Activated gamma-delta T cell (primary cell): ENCODE results near the gene C3orf20.

ENCODE experiments used
- DNase-seq: peaks from one replicate; lab custom pipeline; 2025; lab: John Stamatoyannopoulos, UW

Gene C3orf20

DNA sequence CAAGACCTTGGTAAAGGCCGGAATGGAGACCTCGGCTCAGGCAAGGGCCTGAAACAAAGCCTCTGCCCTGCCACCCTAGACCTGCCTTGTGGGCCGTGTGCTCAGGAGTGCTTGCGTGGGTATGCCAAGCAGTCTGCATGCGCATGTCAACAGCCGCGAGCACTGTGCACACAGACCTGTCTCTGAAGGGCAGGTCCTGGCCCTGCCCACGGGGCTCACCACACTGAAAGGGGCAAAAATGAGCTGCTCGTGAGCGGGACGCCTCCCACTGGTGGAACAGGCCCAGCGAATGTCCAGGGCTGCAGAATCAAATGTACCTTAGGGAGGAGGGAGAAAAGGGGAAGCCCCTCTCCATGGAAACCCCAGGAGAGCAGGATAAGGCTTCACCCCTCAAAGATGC, 99.5 kb downstream of the C3orf20 start:
- DNase-seq, result no peak

DNA sequence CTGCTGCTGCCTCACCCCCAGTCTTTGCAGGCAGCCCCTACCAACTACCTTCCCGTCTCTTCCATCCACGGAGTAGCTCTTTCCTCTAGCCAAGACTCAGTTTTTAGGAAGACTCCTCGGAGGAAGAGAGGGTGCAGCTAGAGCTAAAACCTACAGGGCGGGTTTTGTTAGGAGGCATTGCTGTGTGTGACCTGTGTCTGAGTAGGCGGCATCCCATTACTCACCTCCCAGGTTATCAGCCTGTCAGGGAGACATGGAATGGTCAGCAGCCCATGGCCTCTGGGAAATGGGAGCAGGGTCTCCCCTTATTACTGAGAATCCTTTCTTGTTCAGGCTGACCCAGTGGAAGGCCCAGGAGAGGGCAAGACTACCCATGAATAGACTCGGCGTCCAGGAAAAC, 100.1 kb downstream of the C3orf20 start:
- DNase-seq, result no peak

DNA sequence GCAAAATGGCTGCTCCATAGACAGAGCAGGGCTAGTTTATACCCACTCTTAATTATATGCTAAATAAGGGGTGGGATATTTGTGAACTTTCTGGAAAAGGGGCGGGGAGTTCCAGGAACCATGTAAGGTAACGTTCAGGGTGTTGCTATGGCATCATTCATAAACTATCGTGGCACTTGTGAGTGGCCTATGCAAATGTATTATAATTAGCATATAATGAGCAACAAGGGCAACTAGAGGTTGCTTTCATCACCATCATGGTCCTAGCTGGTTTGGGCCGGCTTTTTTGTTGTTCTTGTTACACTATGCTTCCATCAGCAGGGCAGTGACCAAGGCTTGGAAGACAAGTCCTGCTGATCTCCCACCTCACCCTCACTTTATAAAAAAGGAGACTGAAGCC, 100.6 kb downstream of the C3orf20 start:
- no peak for DNase-seq

DNA sequence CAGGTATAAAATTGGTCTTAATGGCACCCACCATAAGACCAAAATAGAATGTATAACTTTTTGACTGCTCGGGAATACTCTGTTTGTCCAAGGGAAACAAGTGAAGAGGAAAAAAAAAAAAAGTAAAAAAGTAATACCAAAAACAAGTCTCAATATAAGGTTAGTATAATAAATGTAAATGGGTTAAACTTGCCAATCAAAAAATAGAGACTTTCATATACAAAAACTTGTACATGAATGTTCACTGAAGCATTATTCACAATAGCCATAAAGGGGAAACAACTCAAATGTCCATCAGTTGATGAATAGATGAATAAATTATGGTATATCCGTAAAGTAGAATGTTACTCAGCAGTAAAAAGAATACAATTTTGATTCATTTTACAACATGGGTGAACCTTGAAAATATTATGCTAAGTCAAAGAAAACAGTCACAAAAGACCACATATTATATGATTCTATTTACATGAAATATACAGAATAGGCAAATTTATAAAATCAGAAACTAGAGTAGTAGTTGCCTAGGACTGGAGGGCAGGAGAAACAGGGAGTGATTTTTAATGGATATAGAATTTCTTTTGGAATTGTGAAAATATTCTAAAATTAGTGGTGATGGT, 104.2 kb downstream of the C3orf20 start:
- DNase-seq, result no peak

DNA sequence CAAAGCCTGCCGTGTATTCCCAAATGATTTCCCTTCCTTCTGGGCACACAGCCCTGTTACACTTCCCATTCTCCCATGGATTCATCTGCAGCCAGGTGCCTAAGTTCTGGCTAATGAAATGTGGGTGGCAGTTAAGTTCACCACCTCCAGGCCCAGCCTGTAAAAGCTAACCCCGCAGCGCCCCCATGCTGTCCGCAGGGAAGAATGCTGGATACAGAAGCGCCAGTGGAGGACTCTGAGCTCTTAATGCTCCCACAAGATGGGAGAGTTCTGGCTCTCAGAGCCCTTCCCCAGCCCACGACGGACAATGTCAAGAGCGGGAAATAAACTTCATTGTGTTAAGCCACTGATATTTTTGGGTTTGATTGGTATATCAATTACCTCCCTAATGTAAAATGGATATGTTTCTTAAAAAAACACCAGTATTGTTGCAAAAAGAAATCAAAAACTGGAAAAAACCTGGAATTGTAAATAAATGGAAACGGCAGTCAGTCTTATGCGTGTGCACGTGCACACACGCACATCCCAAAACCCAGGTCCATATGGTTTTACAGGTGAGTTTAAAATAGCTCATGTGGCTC, 106.1 kb downstream of the C3orf20 start:
- no peak for DNase-seq

DNA sequence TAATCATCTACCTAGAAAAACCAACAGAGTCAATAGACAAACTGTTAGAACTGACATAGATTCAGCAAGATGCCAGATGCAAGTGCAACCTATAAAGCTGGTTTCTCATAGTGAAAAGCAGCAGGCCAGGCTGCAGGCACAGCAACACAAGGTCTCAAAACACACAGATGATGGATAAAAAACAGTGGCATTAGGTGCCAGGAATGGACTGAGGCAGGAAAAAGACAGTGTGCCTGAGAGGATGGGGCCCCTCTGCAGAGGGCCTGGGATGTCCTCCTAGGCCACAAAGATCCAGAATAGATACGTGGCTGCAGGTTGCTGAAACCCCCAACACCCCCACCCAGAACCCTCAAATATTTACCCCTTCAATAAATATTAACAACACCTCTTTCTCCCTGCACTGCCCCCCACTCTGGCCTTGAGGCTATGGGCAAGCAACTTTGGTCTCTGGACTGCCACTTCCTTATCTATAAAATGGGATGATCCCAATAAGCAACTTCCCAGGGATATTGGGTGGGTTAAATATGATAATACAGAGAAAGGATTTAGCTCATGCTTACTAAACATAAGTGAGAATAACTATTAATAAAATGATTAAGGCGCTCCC, 108.6 kb downstream of the C3orf20 start:
- no peak for DNase-seq

DNA sequence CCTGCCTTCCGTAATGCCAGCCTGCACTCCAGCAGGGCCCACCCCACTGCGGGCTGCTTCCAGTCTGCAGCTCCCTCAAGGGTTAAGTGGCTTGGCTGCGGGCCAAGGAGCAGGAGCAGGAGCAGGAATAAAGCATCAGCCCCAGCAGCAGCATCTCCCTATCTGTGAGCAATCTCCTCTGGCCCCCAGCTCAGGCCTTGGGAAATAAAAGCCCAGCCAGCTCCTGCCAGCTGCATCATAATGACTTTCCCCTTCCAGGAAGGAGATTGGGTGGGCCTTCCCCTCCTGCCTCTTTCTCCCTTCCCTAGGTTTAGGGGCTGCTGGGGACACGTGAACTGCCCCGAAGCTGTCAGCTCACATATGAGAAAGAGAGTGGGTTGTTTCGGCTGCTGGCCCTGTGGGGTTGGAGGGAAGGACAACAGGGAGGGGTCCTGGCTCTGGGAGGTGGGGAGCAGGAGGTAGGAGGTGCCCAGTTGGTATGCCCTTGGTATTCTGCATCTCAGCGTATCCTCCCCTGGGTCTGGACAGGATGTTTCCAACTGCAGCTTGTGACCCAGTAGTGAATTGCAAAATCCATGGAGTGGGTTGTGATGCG, 109.2 kb downstream of the C3orf20 start:
- no peak for DNase-seq

DNA sequence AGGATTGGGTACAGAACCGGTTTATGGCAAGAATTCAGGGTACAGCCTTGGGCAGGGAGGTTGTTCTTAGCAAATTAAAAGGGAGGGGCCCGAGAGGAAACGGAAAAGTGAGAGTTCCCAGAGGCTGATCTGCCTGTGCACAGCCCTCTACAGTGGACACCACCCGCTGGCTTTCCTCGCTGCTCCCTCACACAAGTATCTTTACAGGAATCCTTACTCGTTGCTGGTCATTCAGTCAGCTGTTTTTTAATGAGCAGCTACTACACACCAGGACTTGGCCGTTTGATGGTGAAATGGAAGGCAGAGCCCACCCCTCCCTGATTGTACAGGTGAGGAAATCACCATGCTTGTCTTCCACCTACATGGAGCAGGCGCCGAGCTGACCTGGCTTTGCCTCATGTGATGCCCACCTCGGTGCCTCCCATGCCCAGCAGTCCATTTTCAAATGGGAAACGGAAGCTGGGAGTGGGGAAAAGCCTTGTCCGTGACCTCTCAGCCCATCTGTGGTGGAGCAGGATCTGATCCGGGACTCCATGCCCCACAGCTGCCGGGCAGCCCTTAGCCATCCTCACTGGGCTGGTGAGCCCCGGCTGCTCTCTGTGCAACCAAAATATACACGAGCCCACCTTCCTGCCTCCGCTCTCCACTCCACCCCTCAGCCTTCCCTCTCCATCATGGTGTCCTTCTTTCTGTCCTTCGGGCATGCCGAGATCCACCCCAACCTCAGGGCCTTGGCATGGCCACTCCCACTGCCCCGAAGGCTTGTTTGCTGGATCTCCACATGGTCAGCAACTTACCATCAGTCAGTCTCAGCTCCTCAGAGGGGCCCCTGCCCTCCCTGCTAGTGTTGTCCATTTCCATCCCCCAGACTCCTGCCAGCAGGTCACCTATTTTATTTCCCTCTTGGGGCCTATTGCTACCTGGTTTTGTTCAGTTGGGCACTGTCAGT, 110.5 kb downstream of the C3orf20 start:
- no peak for DNase-seq

DNA sequence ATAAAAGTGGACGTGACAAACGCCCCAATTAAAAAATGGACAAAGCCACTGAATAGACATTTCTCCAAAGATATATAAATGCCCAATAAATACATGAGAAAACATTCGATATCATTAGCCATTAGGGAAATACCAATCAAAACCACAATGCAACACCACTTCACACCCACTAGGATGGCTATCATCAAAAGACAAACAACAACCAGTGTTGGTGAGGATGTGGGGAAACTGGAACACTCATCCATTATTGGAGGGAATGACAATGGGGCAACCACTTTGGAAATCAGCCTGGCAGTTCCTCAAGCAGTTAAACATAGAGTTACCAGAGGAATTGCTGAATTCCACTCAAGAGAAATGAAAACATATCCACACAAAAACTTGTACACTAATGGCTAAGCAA, 111.4 kb downstream of the C3orf20 start:
- DNase-seq, result no peak

DNA sequence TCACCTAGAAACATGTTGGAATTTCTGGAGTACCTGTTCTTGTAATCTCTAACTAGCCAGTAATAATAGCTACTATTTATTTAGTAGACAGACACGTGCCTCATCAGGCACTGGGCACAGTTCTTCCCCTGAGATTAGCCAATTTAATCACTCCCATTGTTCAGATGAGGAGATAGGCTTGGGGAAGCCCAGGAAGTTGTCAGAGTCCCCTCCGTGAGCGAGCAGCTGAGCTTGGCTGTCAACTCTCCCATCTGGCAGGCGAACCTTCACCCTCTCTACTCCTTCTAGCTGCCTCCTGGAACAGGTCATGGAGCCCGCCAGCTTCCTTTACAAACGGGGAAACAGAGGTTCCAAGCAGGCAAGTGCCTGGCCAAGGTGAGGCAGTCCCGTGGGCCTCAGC, 112.7 kb downstream of the C3orf20 start:
- DNase-seq, result no peak

DNA sequence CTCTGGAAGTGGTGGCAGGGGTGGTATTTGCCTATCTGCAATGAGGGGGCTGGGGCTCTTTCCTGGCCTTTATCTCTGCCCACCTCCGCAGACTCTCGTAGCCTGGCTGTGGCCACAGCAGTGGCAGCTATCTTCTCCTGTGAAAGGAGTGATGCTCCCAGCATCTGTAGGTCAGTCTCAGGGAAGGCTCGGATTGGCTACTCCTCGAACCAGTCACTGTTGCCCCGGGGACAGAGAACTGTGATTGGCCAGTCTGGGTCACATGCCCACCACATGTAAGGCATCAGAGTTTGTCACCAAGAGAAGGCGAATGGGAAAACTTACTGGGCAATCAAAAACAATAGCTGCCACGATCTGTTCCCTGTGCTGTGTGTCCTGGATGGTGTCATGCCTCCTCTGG, 113.7 kb downstream of the C3orf20 start:
- no peak for DNase-seq

DNA sequence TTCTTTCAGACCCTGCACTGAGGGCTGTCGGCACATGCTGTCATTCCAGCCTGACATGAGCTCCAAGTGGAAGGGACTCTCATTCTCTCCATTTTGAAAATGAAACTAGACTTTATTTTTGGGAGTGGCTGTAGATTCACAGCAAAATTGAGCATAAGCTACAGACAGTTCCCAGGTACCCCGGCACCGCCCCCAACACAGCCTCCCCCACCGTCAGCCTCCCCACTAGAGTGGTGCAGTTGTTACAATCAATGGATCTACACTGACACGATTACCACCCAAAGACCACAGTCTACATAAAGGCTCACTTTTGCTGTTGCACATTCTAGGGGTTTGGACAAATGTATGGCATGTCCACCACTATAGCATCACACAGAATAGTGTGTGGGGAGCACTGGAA, 114.3 kb downstream of the C3orf20 start:
- DNase-seq, result no peak

DNA sequence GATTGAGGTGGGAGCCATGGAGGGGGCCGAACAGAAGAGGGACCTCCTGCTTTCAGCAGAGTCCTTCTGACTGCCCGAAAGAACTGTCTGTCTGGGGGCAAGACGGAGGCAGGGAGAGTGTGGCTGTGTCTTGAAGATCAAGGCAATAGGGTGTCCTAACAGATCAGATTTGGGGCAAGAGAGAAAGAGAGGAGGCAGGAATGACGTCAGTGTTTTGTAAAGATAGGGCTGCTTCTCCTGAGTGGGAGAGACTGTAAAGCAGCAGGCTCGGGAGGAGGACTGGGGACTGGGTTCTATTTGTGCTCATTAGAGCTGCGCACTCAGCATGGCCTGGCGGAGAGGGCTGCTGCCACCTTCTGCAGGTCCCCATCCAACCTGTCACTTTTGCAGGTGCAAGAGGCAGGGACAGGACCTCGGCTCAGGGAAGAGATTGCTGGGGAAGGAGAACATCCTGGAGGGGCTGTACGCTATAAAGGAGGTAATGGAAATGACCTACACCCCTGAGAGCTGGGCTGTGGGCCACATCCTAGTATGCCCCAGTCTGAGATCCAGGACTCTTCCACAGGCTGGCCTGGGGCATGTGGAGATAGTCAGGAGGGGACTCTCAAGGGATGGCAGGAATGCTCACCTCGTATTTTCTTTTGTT, 114.8 kb downstream of the C3orf20 start:
- DNase-seq, result no peak

DNA sequence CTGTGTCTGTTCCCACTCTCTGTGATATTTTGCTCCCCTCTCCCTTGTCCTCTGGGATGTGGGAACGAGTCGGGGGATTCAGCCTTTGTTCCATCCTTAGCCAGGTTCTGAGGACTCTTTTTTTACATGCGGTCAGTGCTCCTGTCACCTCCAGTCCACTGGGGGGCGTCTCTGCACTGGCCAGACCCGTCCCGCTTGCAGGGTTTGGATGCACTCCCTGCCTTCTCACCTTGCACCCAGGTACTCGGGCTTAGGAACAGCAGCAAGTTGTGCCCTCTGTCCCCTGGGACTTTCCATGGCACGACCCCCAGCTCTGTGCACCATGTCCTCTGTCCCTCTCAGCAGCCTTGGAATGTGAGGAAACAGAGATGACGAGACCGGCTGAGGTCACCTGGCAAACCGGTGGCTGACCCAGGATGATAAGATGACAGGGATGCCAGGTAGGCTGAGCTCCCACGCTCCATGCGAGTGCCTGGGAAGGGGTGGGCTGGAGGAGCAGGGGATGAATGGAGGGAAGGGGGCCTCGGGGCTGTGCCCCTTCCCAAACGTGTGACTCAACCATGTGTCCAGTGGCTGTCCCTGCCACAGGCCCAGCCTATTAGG, 116.5 kb downstream of the C3orf20 start:
- no peak for DNase-seq

DNA sequence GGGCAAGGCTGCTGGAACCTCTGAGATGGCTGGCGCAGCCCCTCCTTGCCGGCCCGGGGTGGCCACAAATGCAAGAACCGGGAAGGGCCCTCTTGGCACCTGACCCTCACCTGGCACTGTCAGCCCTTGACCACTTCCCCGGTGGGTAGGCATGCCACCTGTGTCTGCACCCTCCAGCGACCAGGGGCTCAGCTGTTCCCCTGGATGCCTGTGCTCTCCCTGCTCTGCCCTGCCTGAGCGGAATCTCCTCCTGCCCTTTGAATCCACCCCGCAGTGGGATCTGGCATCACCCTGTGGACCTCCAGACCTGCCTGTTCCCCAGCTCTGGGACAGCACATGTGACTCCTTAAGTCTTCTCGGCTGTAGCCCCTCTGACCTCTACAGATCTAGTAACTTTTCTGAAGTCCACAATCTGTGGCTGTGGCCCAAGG, 117.8 kb downstream of the C3orf20 start:
- DNase-seq, result no peak

DNA sequence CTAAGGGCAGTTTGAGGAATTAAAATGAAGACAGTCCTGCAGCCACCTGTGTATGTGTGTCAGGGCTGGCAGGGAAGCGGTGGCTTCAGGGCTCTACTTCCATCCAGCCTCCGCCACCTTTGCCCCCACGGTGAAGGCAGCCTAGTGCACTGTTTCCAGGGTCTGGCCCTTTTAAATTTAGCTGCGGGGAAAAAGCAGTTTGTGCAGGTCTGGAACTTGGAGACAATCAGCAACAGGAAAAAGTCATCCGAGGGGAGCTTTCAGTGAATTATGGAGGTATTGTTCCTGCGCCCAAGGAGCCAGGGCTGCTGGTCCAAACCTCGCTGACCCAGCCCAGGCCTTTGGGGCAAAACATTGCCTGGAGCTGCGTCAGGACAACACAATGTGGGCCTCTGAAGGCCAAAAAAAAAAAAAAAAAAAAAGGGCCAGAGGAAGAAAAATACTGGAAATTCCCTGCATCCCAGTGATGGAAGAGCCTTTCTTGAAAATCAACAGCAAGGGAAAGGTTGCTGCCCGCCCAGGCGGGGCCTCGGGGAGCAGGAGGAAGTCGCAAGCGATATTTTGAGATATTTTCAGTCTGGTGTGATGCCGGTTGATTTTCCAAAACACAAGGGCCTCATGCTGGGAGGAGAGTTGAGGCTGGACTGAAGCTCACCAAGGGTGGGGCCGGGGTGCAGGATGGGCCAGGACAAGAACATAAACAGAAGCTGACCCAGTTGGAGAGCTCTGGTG, 118.4 kb downstream of the C3orf20 start:
- no peak for DNase-seq

DNA sequence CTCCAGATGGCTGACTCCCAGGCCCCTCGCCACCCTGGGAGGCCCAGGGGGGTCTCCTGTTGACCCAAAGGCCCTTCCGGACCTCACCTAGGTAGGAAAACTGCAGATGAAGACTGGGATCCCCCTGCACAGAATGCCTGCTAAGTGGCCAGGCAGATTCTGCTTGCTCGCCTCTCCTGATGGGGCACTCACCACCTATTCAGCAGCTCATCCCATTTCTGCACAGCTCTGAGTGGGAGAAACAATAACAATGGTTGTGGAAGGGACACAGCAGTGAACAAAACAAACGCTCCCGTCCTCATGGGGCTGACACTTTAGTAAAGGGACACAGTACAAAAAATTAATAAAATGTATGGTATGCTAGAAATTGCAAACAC, 118.9 kb downstream of the C3orf20 start:
- DNase-seq, result no peak

DNA sequence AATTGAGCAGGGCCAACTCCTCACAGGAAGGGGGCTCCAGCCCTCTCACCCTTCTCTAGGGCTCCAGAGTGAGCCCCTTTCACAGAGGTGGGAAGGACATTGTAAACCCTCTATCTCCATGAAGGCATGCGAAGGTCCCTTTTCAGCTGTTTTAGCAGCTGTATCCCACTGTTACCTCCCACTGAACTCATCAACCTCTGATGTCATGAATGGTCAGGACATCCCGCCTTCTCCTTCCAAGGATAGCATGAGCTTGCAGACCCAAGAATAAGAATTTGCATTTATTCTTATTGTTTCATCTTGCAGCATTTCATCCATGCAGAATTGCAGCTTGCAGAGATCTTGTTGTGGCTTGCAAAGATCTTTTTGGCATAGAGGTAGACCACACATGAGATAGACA, 119.5 kb downstream of the C3orf20 start:
- DNase-seq, result no peak

DNA sequence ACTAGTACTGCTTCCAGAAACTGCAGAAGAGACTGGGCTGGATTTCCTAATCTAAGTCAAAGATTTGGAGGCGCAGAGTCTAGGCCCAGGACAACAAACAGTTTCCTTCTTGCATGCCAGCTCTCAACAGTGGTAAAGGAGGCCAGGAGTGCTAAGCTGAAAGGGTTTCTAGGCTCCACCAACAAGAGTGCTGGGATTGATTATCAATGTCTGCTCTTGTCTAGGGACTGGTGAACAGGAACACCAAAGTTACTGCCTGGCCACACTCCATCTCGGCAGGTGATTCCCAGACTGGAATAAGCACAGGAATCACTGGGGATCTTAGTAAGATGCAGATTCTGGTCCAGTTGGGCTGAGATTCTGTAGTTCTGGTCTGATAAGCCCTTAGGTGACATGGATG, 121.1 kb downstream of the C3orf20 start:
- DNase-seq, result no peak

DNA sequence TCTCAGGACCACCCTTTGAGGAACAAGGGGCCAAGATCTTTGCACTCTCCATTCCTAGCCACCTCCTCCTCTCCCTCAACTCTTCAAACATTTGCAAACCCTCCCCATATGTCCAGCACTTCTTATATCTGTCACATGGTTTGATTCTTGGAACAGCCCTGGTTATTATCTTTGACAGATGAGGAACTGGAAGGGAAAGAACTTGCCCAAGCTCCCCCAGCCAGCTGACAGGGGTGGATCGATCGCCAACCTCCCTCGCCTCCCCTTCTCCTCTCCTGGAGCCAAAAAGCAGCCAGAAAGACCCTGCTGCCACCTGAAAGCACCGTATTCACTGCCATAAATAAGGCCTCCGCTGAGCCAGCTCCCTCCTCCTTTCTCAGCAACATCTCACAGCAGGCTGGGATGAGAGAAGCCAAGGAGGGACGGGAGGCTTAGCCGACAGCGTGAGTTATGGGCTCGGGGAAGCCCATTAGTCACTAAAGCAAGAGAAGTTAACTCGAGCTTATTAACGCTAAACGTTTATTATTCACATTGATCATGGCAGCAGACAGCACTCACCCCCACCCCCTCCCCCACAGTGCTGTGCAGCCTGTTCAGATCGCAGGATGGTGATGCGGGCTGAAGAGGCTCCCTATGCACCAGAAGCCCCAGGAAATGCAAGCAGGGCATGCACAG, 121.6 kb downstream of the C3orf20 start:
- DNase-seq, result no peak
